OCI-LY1 (cell line): ENCODE results near the gene RTTN.

Experiments
- H2AFZ ChIP-seq: fragments of 200-600 bp; sonication (generic), shearing (Covaris generic); 2 replicates; pipeline ENCODE4 v1.6.0; 2014; ENCODE audit warnings: antibody characterized with exemption, mild to moderate bottlenecking, low read length
- H3F3A ChIP-seq: fragments of 200-600 bp; sonication (generic), shearing (Covaris generic); 2 replicates; pipeline ENCODE4 v1.6.0; 2014; ENCODE audit warnings: mild to moderate bottlenecking, antibody characterized with exemption, low read length, moderate library complexity; ENCODE audit not compliant: insufficient read depth
- H3K27ac ChIP-seq: fragments of 200-600 bp; sonication (generic); 2 replicates; pipeline ENCODE4 v1.5.1; 2014; ENCODE audit warnings: low read length, mixed run types, mild to moderate bottlenecking, low read depth; ENCODE audit not compliant: poor library complexity, severe bottlenecking
- H3K27me3 ChIP-seq: fragments of 200-600 bp; sonication (generic); 2 replicates; pipeline ENCODE4 v1.6.0; 2014; ENCODE audit warnings: antibody characterized with exemption, mild to moderate bottlenecking, low read length, moderate library complexity; ENCODE audit not compliant: insufficient read depth
- H3K36me3 ChIP-seq: fragments of 200-600 bp; sonication (generic); 2 replicates; pipeline ENCODE4 v1.6.1; 2014; ENCODE audit warnings: mild to moderate bottlenecking, antibody characterized with exemption, low read length, moderate library complexity, mixed read lengths; ENCODE audit not compliant: insufficient read depth
- H3K4me1 ChIP-seq: fragments of 200-600 bp; sonication (generic); 2 replicates; pipeline ENCODE4 v1.5.1; 2014; ENCODE audit warnings: mild to moderate bottlenecking, low read length, moderate library complexity; ENCODE audit not compliant: insufficient read depth, severe bottlenecking
- H3K4me2 ChIP-seq: fragments of 200-600 bp; sonication (generic), shearing (Covaris generic); 2 replicates; pipeline ENCODE4 v1.6.1; 2014; ENCODE audit warnings: low read length
- H3K4me3 ChIP-seq: fragments of 200-600 bp; sonication (generic); 2 replicates; pipeline ENCODE4 v1.5.1; 2014; ENCODE audit warnings: low read length, low read depth, mild to moderate bottlenecking, mixed read lengths; ENCODE audit not compliant: poor library complexity, severe bottlenecking
- H3K79me2 ChIP-seq: fragments of 200-600 bp; shearing (Covaris generic); 2 replicates; pipeline ENCODE4 v1.6.1; 2016; ENCODE audit warnings: mixed run types, low read length, mixed read lengths; ENCODE audit not compliant: insufficient read depth
- H3K9ac ChIP-seq: fragments of 200-600 bp; sonication (generic), shearing (Covaris generic); 2 replicates; pipeline ENCODE4 v1.6.1; 2014; ENCODE audit warnings: mild to moderate bottlenecking, low read length, mixed read lengths
- H3K9me2 ChIP-seq: fragments of 200-600 bp; sonication (generic), shearing (Covaris generic); 2 replicates; pipeline ENCODE4 v1.6.1; 2014; ENCODE audit warnings: low read depth, mild to moderate bottlenecking, low read length, mixed read lengths
- H3K9me3 ChIP-seq: fragments of 200-600 bp; shearing (Covaris generic); 2 replicates; pipeline ENCODE4 v1.6.1; 2014; ENCODE audit warnings: low read length, mixed read lengths
- H4K20me1 ChIP-seq: fragments of 200-600 bp; sonication (generic), shearing (Covaris generic); 2 replicates; pipeline ENCODE4 v1.6.0; 2016; ENCODE audit warnings: mild to moderate bottlenecking, low read length; ENCODE audit not compliant: insufficient read depth
- CTCF ChIP-seq: fragments of 200-600 bp; sonication (generic), shearing (Covaris generic); IDR thresholded peaks from 2 replicates; pipeline ENCODE4 v1.5.1; 2017; ENCODE audit warnings: mild to moderate bottlenecking, antibody characterized with exemption, low read length, moderate library complexity, mixed read lengths
- EZH2 ChIP-seq: fragments of 200-600 bp; sonication (generic), shearing (Covaris generic); IDR thresholded peaks from 2 replicates; pipeline ENCODE4 v1.8.0; 2017; ENCODE audit warnings: borderline replicate concordance, mixed run types, mild to moderate bottlenecking, antibody characterized with exemption, low read length, moderate library complexity, mixed read lengths

Gene RTTN

GRCh38 chr18:70005580-70005979 is 199.9 kb downstream of the RTTN start:
- Histone ChIP-seq H3K79me2 (no peaks in the 10 kb centered on the region), H3K4me3 (no peak overlapping the region), H4K20me1 (no peaks in the 10 kb centered on the region), H3K4me1 (no peaks in the 10 kb centered on the region), H3K36me3 (no peaks in the 10 kb centered on the region), H3F3A (no peaks in the 10 kb centered on the region), H3K27ac (no peak overlapping the region), H3K27me3 (no peaks in the 10 kb centered on the region), H3K9ac (no peak overlapping the region), H3K9me2 (no peaks in the 10 kb centered on the region), H2AFZ (no peak overlapping the region), H3K9me3 (no peaks in the 10 kb centered on the region), H3K4me2 (no peak overlapping the region)
- TF ChIP-seq EZH2 (no peak), CTCF (no peak)

GRCh38 chr18:70004696-70005095 is 200.8 kb downstream of the RTTN start:
- no peak overlapping the region for H3K9ac ChIP-seq
- H3K27ac ChIP-seq, result no peak overlapping the region
- H3K79me2 ChIP-seq, result no peaks in the 10 kb centered on the region
- H3K4me2 ChIP-seq, result no peak overlapping the region
- no peaks in the 10 kb centered on the region for H3K36me3 ChIP-seq
- no peaks in the 10 kb centered on the region for H3K4me1 ChIP-seq
- no peaks in the 10 kb centered on the region for H4K20me1 ChIP-seq
- no peak overlapping the region for H3K4me3 ChIP-seq
- H3F3A ChIP-seq, result no peaks in the 10 kb centered on the region
- no peaks in the 10 kb centered on the region for H3K9me3 ChIP-seq
- no peaks in the 10 kb centered on the region for H3K27me3 ChIP-seq
- no peaks in the 10 kb centered on the region for H3K9me2 ChIP-seq
- TF ChIP-seq EZH2 (no peak), CTCF (no peak)
- no peak overlapping the region for H2AFZ ChIP-seq

- no peak overlapping the region for H3K27ac ChIP-seq
- no peaks in the 10 kb centered on the region for H3K9me2 ChIP-seq
- H3K36me3 ChIP-seq, result no peaks in the 10 kb centered on the region
Observed at GRCh38 chr18:69999656-70000055, 205.8 kb downstream of the RTTN start.

More at GRCh38 chr18:69999656-70000055, 205.8 kb downstream of the RTTN start:
- Histone ChIP-seq H3K4me1 (no peaks in the 10 kb centered on the region), H3K27me3 (no peaks in the 10 kb centered on the region), H3K9me3 (no peaks in the 10 kb centered on the region), H3K4me2 (no peak overlapping the region), H2AFZ (no peak overlapping the region), H3K4me3 (no peak overlapping the region), H4K20me1 (no peaks in the 10 kb centered on the region), H3F3A (no peaks in the 10 kb centered on the region), H3K9ac (no peak overlapping the region), H3K79me2 (no peaks in the 10 kb centered on the region)
- TF ChIP-seq EZH2 (no peak), CTCF (no peak)
